NK-92 (cell line): ENCODE results near the gene CORO2B.

ENCODE experiments used
- DNase-seq: peaks from one replicate; lab custom pipeline; 2025; ENCODE audit not compliant: unreplicated experiment; lab: John Stamatoyannopoulos, UW

Gene CORO2B

DNA sequence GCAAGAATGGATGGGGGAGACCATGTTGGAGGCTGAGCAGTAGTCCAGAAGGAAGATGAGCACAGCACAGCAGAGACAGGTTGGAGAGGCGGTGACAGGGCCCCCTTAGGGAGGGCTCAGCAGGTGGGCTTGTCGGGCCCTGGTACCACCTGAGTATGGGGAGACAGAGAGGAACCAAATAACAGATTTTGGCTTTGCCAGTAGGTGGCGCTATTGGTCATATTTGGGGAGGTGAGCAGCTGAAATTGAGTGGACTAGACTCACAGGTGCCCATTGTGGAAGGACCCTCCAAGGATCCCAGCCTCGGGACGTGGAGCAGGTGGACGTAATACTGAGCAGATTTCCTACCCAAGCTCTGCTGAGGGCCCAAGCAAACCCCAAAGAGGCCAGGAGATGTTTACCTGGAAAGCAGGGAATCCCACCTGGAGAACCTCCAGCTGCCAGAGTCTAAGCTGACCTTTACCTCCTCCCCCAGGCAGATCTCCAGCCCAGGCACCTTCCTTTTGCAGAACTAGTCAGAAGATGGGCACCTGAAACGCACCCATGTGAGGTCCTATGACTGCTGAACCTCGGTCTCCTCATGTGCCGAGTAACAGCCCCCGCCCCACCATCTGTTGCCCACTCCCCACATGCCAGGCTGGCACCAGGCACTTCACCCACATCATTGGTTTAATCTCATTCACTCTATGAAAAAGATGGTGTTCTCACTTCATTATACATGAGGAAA lies 24.6 kb upstream of the CORO2B start:
- DNase-seq: no peak

GRCh38 chr15:68554721-68555678 lies 23.8 kb upstream of the CORO2B start:
- no peak for DNase-seq

GRCh38 chr15:68555679-68556037 lies 23.1 kb upstream of the CORO2B start:
- DNase-seq: no peak

DNA sequence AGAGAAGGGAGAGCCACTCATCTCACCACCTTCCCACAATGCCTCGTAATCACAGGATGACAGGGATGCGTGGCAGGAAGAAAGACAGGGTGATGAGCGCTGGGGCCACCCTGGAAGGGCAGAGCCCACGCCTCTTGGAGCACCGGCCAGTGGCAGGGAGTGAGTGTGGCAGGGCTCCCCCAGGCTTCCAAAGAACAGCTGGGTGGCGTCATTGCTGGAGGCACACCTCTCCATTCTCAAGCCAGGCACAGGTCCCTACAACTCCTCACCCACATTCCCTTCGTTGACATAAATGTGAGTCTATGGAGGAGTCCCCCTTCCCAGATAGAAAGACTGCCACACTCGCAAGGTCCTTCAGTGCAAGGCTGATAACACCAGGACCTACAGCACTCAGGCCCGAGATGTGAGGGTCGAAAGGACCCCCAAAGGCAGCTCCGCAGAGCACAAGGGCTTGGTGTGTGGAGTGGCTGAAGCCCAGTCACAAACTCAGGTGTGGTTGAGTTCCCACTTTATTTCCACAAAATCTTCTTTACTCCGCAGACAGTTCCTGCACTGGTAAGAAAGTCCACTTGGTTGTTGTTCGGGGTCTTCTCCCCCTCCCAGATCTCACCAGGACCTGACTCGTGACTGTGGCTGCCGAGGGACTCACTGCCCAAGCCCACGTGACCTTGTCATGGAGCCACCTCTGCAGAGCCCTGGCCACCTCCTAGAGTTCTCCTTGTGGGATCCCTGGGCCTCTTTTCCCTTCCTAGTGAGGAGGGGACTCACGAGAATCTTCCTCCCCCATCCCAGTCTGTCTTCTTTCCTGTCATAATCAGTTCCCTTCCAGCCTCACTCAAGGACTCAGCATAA lies 22.4 kb upstream of the CORO2B start:
- no peak for DNase-seq

GRCh38 chr15:68557469-68558317 lies 21.1 kb upstream of the CORO2B start:
- DNase-seq: no peak

DNA sequence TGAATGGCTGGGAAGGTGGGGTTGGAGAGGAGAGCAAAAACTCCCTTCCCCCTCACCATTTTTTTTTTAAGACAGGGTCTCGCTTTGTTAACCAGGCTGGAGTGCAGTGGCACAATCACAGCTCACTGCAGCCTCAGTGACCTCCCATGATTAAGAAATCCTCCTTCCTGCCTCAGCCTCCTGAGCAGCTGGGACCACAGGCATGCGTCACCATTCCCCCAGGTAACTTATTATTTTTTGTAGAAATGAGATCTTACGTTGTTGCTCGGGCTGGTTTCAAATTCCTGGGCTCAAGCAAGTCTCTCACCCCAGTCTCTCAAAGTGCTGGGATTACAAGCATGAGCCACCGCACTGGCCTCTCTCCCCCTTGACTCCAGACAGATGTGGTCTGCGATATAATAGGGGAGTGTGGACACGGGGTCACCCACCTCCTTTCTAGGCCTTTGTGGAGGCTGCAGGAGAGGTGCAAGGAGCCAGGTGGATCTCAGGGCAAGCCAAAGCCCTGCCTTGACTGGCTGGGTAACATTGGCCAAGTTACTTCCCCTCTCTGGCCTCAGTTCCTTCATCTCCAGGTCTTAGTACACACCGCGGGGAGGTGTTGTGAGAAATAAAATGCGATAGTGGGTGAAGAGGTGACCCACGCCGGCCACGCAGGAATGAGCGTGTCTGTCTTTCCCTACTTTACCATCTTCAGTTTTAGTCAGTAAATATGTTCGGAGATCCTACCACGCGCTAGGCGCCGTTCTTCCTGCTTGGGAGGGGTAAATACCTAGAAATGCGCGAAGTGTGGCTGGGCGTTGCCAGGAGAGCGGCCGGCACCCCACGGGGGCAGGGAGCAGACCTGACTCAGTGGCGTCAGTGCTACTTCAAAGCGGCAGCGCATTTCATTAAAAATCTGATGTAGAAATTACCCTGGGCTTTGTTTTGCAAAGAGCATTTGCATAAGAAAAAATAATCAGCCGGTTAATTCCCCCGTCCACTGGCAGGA lies 20.2 kb upstream of the CORO2B start:
- no peak for DNase-seq

DNA sequence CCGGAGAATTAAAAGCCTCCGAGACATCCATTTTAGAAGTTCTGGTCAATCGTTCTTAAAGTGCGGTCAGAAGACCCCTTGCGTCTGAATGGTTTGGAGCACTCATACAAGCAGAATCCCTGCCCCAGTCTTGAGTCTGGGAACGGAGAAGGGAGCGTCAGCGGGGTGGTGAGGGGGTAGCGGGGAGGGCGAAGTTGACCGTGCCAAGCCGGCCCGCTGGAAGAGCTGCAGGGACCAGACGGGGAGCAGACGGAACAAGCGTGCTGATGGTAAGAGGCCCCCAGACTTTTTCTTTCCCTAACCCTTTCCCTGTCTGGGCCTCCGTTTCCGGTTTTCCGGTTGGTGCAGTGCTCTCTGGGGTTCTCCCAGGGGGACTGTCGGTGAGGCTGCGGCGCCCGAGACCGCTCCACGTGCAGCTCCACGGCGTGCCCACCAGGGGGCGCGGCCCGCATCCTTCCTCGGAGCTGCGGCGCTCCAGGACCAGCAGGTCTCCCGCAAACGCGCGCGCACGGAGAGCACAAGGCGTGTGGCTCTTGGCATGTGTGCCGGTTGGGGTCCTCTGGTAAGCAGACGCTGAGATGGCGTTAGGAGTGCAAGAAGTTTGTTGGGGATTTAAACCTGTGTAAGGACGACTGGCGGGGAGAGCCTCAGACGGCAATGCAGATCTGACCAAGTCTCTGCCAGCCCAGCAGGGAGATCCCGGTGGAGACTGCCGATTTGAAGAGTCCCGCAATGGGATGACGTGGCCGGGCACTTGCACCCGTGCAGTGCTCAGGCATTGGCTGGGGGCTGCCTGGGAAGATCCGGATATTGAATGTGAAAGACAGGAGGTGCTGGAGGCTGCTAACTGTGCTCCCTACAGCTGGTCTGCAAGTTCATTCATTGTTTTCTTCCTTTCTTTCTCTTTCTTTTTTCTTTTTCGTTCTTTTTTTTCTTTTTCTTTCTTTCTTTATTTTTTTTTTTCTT lies 19.2 kb upstream of the CORO2B start:
- no peak for DNase-seq

- no peak for DNase-seq
Measured at GRCh38 chr15:68560501-68561113, 18.2 kb upstream of the CORO2B start.

- no peak for DNase-seq
Measured at GRCh38 chr15:68561171-68561900, 17.5 kb upstream of the CORO2B start.

DNA sequence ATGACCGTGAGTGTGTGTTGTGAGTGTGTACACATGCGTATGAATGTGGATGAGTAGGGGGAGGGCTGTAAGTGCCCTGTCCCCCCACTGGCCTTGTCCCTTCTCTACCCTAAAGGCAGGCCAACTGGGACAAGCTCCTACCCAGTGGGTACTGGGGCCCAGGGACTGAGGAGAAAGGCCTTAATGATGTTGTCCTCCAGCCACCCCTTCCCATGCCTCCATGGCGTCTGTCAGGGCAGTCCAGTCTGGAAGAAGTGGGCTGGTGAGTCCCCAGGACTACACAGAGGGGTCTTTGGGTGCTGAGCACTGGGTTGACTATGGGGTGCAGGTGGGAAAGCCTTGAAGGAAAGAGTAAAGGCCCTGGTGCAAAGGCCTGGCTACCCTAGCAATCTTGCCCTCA lies 16.9 kb upstream of the CORO2B start:
- no peak for DNase-seq

GRCh38 chr15:68564173-68564572 lies 14.6 kb upstream of the CORO2B start:
- DNase-seq: no peak

DNA sequence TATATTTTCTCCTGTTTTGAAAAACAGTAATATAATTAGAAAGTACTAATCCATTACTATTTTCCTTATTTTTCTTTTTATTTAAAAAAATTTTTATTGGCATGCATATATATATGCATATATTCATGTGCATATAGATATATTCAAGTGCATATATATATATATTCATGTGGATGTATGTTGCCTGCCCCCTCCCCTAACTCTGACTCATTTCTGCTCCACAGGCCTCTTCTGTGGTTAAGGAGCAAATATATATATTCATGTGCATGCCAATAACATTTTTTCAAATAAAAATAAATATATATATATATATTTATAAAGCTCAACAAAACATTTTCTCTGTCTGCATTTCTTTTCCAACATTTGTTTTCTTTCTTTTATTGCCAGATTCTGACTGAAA lies 13.6 kb upstream of the CORO2B start:
- DNase-seq: no peak

DNA sequence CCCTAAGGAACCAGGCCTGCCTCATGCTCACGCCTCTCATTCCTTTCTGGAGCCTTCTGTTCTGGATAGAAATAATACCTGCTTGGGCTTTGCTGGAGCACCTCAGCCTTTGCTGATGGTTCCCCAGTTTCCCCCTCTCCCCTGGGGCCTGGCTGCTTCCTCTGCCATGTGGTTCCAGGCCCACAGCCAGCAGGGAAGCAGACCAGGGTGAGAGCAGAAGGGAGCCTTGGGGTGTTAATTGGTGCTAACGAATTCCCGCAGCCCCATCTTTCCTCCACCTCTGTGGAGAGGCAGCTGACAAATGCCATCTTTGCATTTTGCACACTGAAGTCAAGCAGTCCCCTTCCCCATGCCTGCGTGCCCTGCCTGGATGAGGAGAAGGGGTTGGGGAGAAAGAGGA lies 13.1 kb upstream of the CORO2B start:
- DNase-seq: no peak

- no peak for DNase-seq
Measured at GRCh38 chr15:68566377-68566954, 12.3 kb upstream of the CORO2B start.

DNA sequence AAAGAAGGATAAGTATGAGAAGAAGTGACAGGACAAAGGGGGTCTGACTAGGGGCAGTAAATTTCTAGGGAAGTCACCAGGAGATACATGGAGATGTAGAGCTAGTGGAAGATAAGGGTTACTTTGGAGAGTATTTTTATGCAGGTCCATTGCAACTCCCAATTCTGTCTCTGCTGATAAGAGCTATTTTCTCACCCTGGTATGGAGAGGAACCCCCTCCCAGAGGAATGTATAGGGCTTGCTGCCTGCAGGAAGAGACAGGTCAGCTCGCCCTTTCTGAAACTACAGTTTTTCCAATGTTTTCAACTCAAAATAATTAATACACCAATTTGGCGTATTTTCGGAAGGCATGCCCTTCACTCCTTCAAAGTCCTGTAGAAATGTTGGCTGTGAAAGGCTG lies 11.4 kb upstream of the CORO2B start:
- no peak for DNase-seq

- no peak for DNase-seq
Measured at GRCh38 chr15:68570974-68571373, 7.8 kb upstream of the CORO2B start.

GRCh38 chr15:68571582-68571981 lies 7.2 kb upstream of the CORO2B start:
- no peak for DNase-seq
